Measurements from ENCODE around the gene DHRS7C. TPM values are rescaled to one million over a fixed set of nuclear protein-coding genes. Genes with fewer than 3 reads are reported as not detected.
A peak's percentile ranks its signal among the peaks of the same experiment; 100 is the strongest.

Gene DHRS7C
- total RNA-seq, 1 experiment from 2014 or later = not detected

GRCh38 chr17:9820448-9820847 is 29.1 kb upstream of the DHRS7C start:
- TF ChIP-seq, protein P1, sequence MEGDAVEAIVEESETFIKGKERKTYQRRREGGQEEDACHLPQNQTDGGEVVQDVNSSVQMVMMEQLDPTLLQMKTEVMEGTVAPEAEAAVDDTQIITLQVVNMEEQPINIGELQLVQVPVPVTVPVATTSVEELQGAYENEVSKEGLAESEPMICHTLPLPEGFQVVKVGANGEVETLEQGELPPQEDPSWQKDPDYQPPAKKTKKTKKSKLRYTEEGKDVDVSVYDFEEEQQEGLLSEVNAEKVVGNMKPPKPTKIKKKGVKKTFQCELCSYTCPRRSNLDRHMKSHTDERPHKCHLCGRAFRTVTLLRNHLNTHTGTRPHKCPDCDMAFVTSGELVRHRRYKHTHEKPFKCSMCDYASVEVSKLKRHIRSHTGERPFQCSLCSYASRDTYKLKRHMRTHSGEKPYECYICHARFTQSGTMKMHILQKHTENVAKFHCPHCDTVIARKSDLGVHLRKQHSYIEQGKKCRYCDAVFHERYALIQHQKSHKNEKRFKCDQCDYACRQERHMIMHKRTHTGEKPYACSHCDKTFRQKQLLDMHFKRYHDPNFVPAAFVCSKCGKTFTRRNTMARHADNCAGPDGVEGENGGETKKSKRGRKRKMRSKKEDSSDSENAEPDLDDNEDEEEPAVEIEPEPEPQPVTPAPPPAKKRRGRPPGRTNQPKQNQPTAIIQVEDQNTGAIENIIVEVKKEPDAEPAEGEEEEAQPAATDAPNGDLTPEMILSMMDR (IDR thresholded peaks at IDR 0.05; ENCODE audit: unreplicated experiment) = no peak
- no peak for DNase-seq (ENCODE audit: unreplicated experiment)
- no TSS peak for BruUV-seq (replicated peaks)
- Mint-ChIP-seq H3K4me3 (ENCODE audit: unreplicated experiment) (no peak overlapping the region), H3K36me3 (ENCODE audit: insufficient read depth, unreplicated experiment) (no peaks in the 10 kb centered on the region), H3K9me3 (ENCODE audit: unreplicated experiment) (peaks cover 16% of the 10 kb centered on the region), H3K27me3 (ENCODE audit: insufficient read depth, unreplicated experiment) (no peaks in the 10 kb centered on the region), H3K4me1 (ENCODE audit: insufficient read depth, unreplicated experiment) (no peaks in the 10 kb centered on the region), H3K27ac (ENCODE audit: low read depth, unreplicated experiment) (no peak overlapping the region)
- POLR2A ChIA-PET = no interaction called here
- intact Hi-C loops (cut with micrococcal nuclease) = no loop called here
- CTCF ChIA-PET = interaction anchor here (0.6 to 0.7 kb wide), 2 partner anchors 22 to 303 kb away, joined by 3 read pairs; no protein-coding TSS in a partner anchor

- BruUV-seq (replicated peaks) = no TSS peak
- H3K9me3 Mint-ChIP-seq (ENCODE audit: unreplicated experiment) = peaks cover 16% of the 10 kb centered on the region
- H3K4me3 Mint-ChIP-seq (ENCODE audit: unreplicated experiment) = no peak overlapping the region
- peak; percentile 66 for DNase-seq (ENCODE audit: unreplicated experiment)
- H3K27ac Mint-ChIP-seq (ENCODE audit: low read depth, unreplicated experiment) = no peak overlapping the region
- no peaks in the 10 kb centered on the region for H3K27me3 Mint-ChIP-seq (ENCODE audit: insufficient read depth, unreplicated experiment)
- no peaks in the 10 kb centered on the region for H3K36me3 Mint-ChIP-seq (ENCODE audit: insufficient read depth, unreplicated experiment)
- intact Hi-C loops (cut with micrococcal nuclease) = no loop called here
- TF ChIP-seq, protein P1 (IDR thresholded peaks at IDR 0.05; ENCODE audit: unreplicated experiment) = no peak
- ChIA-PET POLR2A (no interaction called here), CTCF (no interaction called here)
- H3K4me1 Mint-ChIP-seq (ENCODE audit: insufficient read depth, unreplicated experiment) = no peaks in the 10 kb centered on the region
Measured at GRCh38 chr17:9818760-9819159, 27.4 kb upstream of the DHRS7C start.

GRCh38 chr17:9817086-9817485 is 25.7 kb upstream of the DHRS7C start:
- TF ChIP-seq, protein P1 (IDR thresholded peaks at IDR 0.05; ENCODE audit: unreplicated experiment) = no peak
- DNase-seq (ENCODE audit: unreplicated experiment) = peak; percentile 48
- Mint-ChIP-seq H3K36me3 (ENCODE audit: insufficient read depth, unreplicated experiment) (no peaks in the 10 kb centered on the region), H3K27me3 (ENCODE audit: insufficient read depth, unreplicated experiment) (no peaks in the 10 kb centered on the region), H3K9me3 (ENCODE audit: unreplicated experiment) (peaks cover 8% of the 10 kb centered on the region), H3K4me3 (ENCODE audit: unreplicated experiment) (no peak overlapping the region), H3K4me1 (ENCODE audit: insufficient read depth, unreplicated experiment) (no peaks in the 10 kb centered on the region), H3K27ac (ENCODE audit: low read depth, unreplicated experiment) (no peak overlapping the region)
- intact Hi-C loops (cut with micrococcal nuclease) = no loop called here
- ChIA-PET POLR2A (interaction anchor here (0.7 kb wide), 1 partner anchor 1800 kb away, joined by 4 read pairs; no protein-coding TSS in a partner anchor), CTCF (interaction anchor here (0.5 to 0.6 kb wide), 4 partner anchors 62 to 804 kb away, joined by 3 to 5 read pairs (median 4); no protein-coding TSS in a partner anchor)
- BruUV-seq (replicated peaks) = no TSS peak

GRCh38 chr17:9816472-9816871 is 25.1 kb upstream of the DHRS7C start:
- TF ChIP-seq, protein P1 (IDR thresholded peaks at IDR 0.05; ENCODE audit: unreplicated experiment) = no peak
- POLR2A ChIA-PET = no interaction called here
- intact Hi-C loops (cut with micrococcal nuclease) = no loop called here
- no peaks in the 10 kb centered on the region for H3K36me3 Mint-ChIP-seq (ENCODE audit: insufficient read depth, unreplicated experiment)
- no peaks in the 10 kb centered on the region for H3K27me3 Mint-ChIP-seq (ENCODE audit: insufficient read depth, unreplicated experiment)
- CTCF ChIA-PET = interaction anchor here (0.5 kb wide), 1 partner anchor 805 kb away, joined by 5 read pairs; no protein-coding TSS in a partner anchor
- H3K27ac Mint-ChIP-seq (ENCODE audit: low read depth, unreplicated experiment) = no peak overlapping the region
- no TSS peak for BruUV-seq (replicated peaks)
- no peak overlapping the region for H3K4me3 Mint-ChIP-seq (ENCODE audit: unreplicated experiment)
- no peaks in the 10 kb centered on the region for H3K4me1 Mint-ChIP-seq (ENCODE audit: insufficient read depth, unreplicated experiment)
- H3K9me3 Mint-ChIP-seq (ENCODE audit: unreplicated experiment) = peaks cover 8% of the 10 kb centered on the region
- no peak for DNase-seq (ENCODE audit: unreplicated experiment)
